GM12865 (cell line): ENCODE measurements around the gene KLHL25.

Experiments
- DNase-seq: peaks from one replicate; pipeline ENCODE4 v3.0.0; 2010; ENCODE audit warnings: low read depth
- H3K4me3 ChIP-seq: 2 replicates; pipeline ENCODE4 v1.5.1; 2011; ENCODE audit warnings: mild to moderate bottlenecking, low read depth, low read length, control low read depth
- CTCF ChIP-seq: IDR thresholded peaks from 2 replicates; pipeline ENCODE4 v1.5.1; 2011; ENCODE audit warnings: low read length, control low read depth, low read depth, inconsistent platforms; ENCODE audit not compliant: insufficient read depth; ENCODE audit errors: missing control alignments

The KLHL25 gene

GRCh38 chr15:85770096-85771041, 24.4 kb downstream of the KLHL25 start:
- DNase-seq: no peak
- TF ChIP-seq CTCF: no peak
- no peak overlapping the region for H3K4me3 ChIP-seq

- no peak for DNase-seq
- no peak overlapping the region for H3K4me3 ChIP-seq
- TF ChIP-seq CTCF: no peak
Measured at GRCh38 chr15:85769182-85769900, 25.4 kb downstream of the KLHL25 start.

- no peak for TF ChIP-seq CTCF
- no peak for DNase-seq
- H3K4me3 ChIP-seq: no peak overlapping the region
Measured at GRCh38 chr15:85768595-85769168, 26.0 kb downstream of the KLHL25 start.

GRCh38 chr15:85767785-85768529, 26.8 kb downstream of the KLHL25 start:
- no peak for TF ChIP-seq CTCF
- no peak for DNase-seq
- no peak overlapping the region for H3K4me3 ChIP-seq

- no peak overlapping the region for H3K4me3 ChIP-seq
- DNase-seq: no peak
- no peak for TF ChIP-seq CTCF
Measured at GRCh38 chr15:85766001-85766831, 28.5 kb downstream of the KLHL25 start.
